IMR-90 (cell line): ENCODE results near the gene LBHD2.

Experiments used
- CEBPB ChIP-seq: IDR thresholded peaks from 2 replicates; pipeline ENCODE4 v1.6.1; 2012; ENCODE audit warnings: low read depth, low read length, improper control_type of control experiment
- CTCF ChIP-seq: conservative IDR thresholded peaks from 2 replicates; pipeline ENCODE4 v1.5.1; 2012; ENCODE audit warnings: mild to moderate bottlenecking, low read depth, low read length, improper control_type of control experiment
- MXI1 ChIP-seq: IDR thresholded peaks from 2 replicates; pipeline ENCODE4 v1.6.1; 2012; ENCODE audit warnings: low read depth, mild to moderate bottlenecking, low read length, moderate library complexity, borderline replicate concordance
- RFX5 ChIP-seq: IDR thresholded peaks from 2 replicates; pipeline ENCODE4 v1.8.0; 2012; ENCODE audit warnings: low read depth, mild to moderate bottlenecking, low read length, moderate library complexity

DNA sequence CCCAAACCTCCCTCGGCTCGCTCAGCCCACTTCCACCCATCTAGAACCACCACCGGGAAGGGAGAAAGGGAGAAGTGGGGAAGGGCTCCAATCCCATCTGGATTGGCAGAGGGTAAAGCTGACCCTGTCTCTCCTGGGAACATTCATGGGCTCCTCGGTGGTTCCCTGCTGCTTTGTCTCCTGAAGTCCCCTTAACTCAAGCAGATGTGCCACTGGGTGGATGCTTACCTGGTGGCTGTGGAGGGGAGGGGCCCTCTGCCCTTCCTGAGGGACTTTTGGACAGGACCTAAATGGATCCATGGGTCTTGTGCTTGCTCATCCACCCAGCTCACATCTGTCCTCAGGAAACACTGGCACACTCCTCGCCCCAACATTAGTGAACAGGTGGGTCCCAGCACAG lies 24.5 kb upstream of the LBHD2 start:
- TF ChIP-seq MXI1 (no peak), CTCF (no peak), RFX5 (no peak), CEBPB (no peak)
